ENCODE data around the gene ECI2.

Gene ECI2

GRCh38 chr6:4174042-4174441 lies 38.7 kb upstream of the ECI2 start:
- in situ Hi-C loops (cut with HindIII; ENCODE audit: low pct_ligation_motif_present, low sequenced_read_pairs): no loop called here
- no peaks in the 10 kb centered on the region for H3K27me3 ChIP-seq (replicated peaks)
- no peak overlapping the region for H3K4me3 ChIP-seq (ENCODE audit: low read depth, low read length)
- no peak overlapping the region for H3K27ac ChIP-seq
- no peak for DNase-seq
- no peaks in the 10 kb centered on the region for H3K36me3 ChIP-seq (replicated peaks)
- TF ChIP-seq CTCF (IDR thresholded peaks at IDR 0.05; ENCODE audit: low read depth, low read length, missing control alignments): no peak

- in situ Hi-C loops (cut with HindIII; ENCODE audit: low pct_ligation_motif_present, low sequenced_read_pairs): no loop called here
Measured at GRCh38 chr6:4172368-4172767, 37.0 kb upstream of the ECI2 start.

GRCh38 chr6:4170297-4170696 lies 34.9 kb upstream of the ECI2 start:
- no peaks in the 10 kb centered on the region for H3K36me3 ChIP-seq (replicated peaks)
- TF ChIP-seq CTCF (IDR thresholded peaks at IDR 0.05; ENCODE audit: low read depth, low read length, missing control alignments): no peak
- DNase-seq: no peak
- in situ Hi-C loops (cut with HindIII; ENCODE audit: low pct_ligation_motif_present, low sequenced_read_pairs): no loop called here
- no peaks in the 10 kb centered on the region for H3K27me3 ChIP-seq (replicated peaks)
- H3K27ac ChIP-seq: no peak overlapping the region
- no peak overlapping the region for H3K4me3 ChIP-seq (ENCODE audit: low read depth, low read length)

More at GRCh38 chr6:4172368-4172767, 37.0 kb upstream of the ECI2 start:
- no peaks in the 10 kb centered on the region for H3K27me3 ChIP-seq (replicated peaks)
- no peak overlapping the region for H3K27ac ChIP-seq
- no peaks in the 10 kb centered on the region for H3K36me3 ChIP-seq (replicated peaks)
- no peak for TF ChIP-seq CTCF (IDR thresholded peaks at IDR 0.05; ENCODE audit: low read depth, low read length, missing control alignments)
- no peak overlapping the region for H3K4me3 ChIP-seq (ENCODE audit: low read depth, low read length)
- no peak for DNase-seq

- no peak for DNase-seq
- no peaks in the 10 kb centered on the region for H3K36me3 ChIP-seq (replicated peaks)
- no peak overlapping the region for H3K4me3 ChIP-seq (ENCODE audit: low read depth, low read length)
- no peaks in the 10 kb centered on the region for H3K27me3 ChIP-seq (replicated peaks)
- in situ Hi-C loops (cut with HindIII; ENCODE audit: low pct_ligation_motif_present, low sequenced_read_pairs): no loop called here
- no peak overlapping the region for H3K27ac ChIP-seq
- no peak for TF ChIP-seq CTCF (IDR thresholded peaks at IDR 0.05; ENCODE audit: low read depth, low read length, missing control alignments)
Measured at GRCh38 chr6:4169028-4169789, 33.8 kb upstream of the ECI2 start.

GRCh38 chr6:4167833-4168232 lies 32.5 kb upstream of the ECI2 start:
- no peak for TF ChIP-seq CTCF (IDR thresholded peaks at IDR 0.05; ENCODE audit: low read depth, low read length, missing control alignments)
- in situ Hi-C loops (cut with HindIII; ENCODE audit: low pct_ligation_motif_present, low sequenced_read_pairs): no loop called here
- Histone ChIP-seq H3K4me3 (ENCODE audit: low read depth, low read length) (no peak overlapping the region), H3K36me3 (replicated peaks) (no peaks in the 10 kb centered on the region), H3K27ac (no peak overlapping the region), H3K27me3 (replicated peaks) (no peaks in the 10 kb centered on the region)
- DNase-seq: no peak

- no peak for TF ChIP-seq CTCF (IDR thresholded peaks at IDR 0.05; ENCODE audit: low read depth, low read length, missing control alignments)
- no peaks in the 10 kb centered on the region for H3K36me3 ChIP-seq (replicated peaks)
- no peak overlapping the region for H3K4me3 ChIP-seq (ENCODE audit: low read depth, low read length)
- in situ Hi-C loops (cut with HindIII; ENCODE audit: low pct_ligation_motif_present, low sequenced_read_pairs): no loop called here
- H3K27me3 ChIP-seq (replicated peaks): no peaks in the 10 kb centered on the region
- no peak overlapping the region for H3K27ac ChIP-seq
- DNase-seq: no peak
Measured at GRCh38 chr6:4167123-4167522, 31.7 kb upstream of the ECI2 start.

All from brain microvascular endothelial cell (primary cell).